Measurements from ENCODE around the gene ME1.

Gene ME1

GRCh38 chr6:83183082-83183828 is 247.6 kb downstream of the ME1 start:
- DNase-seq: no peak

DNA sequence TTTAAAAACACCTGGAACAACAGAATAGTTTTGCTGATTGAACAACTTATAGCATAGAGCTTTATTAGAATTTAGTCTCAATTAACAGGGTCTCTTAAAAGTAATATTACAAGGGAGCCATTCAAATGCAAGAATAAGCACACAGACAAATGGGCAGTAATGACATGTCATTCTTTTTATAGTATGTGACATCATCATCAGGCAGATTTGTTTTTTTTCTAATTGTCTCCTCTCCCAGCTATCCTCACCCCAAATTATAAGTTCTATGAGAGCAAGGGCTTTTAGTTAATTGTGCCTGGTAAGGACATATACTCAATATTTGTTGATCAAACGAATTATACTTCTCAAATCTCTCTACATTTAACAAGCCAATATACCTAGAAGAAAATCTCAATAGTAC is 248.7 kb downstream of the ME1 start:
- no peak for DNase-seq

- DNase-seq: no peak
Measured at GRCh38 chr6:83180426-83180950, 250.4 kb downstream of the ME1 start.

DNA sequence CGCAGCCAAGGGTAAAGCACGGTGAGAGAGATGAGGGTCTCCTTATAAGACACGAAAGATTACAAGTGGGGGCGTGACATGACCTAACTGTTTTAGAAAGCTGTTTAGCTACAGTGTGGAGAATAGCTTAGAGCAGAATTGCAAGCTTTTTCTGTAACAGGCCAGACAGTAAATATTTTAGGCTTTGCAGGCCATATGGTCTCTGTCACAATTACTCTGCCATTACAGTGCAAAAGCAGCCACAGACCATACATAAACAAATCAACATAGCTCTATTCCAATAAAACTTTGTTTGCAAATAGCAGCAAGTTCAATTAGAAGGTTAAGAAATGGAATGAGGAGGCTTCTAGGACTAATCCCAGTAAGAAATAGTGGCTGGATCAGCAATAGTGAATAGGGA is 254.6 kb downstream of the ME1 start:
- DNase-seq: no peak

DNA sequence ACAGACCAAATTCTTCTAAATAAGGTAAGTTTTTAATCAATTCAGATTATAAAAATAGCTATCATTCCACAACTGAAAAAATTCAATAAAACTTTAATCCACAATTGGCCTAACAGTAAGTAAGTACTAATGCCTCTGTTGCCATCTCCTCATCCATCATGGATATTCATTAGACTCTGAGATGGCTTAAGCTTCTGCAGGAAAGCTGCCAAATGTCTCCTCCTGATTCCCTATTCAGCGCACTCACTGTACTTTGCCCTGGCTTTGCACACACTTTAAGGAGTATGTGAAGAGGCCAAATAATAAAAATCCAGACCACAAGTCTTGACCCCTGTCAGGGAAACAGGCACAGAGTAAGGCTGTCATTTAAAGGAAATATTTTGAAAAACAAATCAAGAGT is 261.3 kb downstream of the ME1 start:
- no peak for DNase-seq

DNA sequence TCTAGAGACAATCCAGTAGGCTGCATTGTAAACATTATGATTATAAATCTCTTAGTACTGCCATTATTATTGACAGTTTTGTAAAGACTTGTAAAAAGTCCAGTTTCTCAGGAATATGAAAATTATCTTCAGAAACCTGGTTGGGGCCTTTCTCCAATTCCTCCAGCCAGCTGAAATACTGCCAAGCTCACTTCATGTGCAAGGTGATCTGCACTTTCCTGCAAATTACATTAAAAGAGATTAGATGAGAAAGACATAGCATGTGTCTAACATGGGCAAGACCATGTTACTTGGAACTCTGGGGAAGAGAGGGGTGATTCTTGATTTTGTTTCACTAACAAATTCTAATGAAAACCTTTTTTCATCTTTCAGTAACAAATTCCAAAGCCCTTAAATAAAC is 261.7 kb downstream of the ME1 start:
- no peak for DNase-seq

GRCh38 chr6:83168556-83168955 is 262.3 kb downstream of the ME1 start:
- DNase-seq: no peak

DNA sequence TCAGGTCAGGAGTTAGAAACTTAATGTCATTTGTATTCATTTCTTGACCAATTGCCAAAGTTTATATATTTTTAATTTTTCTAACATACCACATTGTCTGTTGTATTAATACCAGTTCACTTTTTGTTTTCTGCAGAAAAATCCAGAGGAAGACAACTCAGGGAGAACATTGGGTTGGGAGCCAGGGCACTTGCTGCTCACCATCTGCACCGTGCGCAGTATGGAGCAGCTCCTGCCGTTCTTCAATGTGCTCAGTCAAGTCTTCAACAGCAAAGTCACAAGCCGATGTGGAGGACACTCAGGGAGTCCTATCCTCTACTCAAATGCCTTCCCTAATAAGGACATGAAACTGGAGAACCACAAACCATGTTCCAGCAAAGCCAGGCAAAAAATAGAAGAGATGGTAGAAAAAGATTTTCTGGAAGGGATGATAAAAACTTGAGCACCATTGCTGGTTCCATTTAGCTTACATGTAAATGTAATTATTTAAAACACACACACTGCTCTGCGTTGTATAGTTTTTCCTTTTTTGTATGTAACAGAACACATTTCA is 263.0 kb downstream of the ME1 start:
- DNase-seq: no peak
